GM21367 (cell line): ENCODE data around the gene CCDC71L.

Experiments
- ATAC-seq: cut with Tn5 transposase; IDR thresholded peaks from one replicate; pipeline ENCODE4 v1.9.1; 2021; ENCODE audit not compliant: unreplicated experiment

CCDC71L gene

GRCh38 chr7:106659166-106659962, 1.6 kb downstream of the CCDC71L start:
- no peak for ATAC-seq

- ATAC-seq: no peak
These were observed 2.4 kb downstream of the CCDC71L start for GRCh38 chr7:106658316-106659165.

GRCh38 chr7:106657085-106657991, 3.6 kb downstream of the CCDC71L start:
- ATAC-seq: no peak

GRCh38 chr7:106655703-106656498, 5.1 kb downstream of the CCDC71L start:
- no peak for ATAC-seq

GRCh38 chr7:106653488-106653887, 7.5 kb downstream of the CCDC71L start:
- ATAC-seq: no peak

- no peak for ATAC-seq
These were observed 8.0 kb downstream of the CCDC71L start for GRCh38 chr7:106652909-106653308.

- ATAC-seq: no peak
These were observed 8.9 kb downstream of the CCDC71L start for GRCh38 chr7:106652092-106652491.

- no peak for ATAC-seq
These were observed 14.7 kb downstream of the CCDC71L start for GRCh38 chr7:106646256-106646655.

- ATAC-seq: no peak
These were observed 16.0 kb downstream of the CCDC71L start for GRCh38 chr7:106644999-106645398.

GRCh38 chr7:106643216-106644000, 17.6 kb downstream of the CCDC71L start:
- ATAC-seq: no peak

GRCh38 chr7:106641416-106641815, 19.5 kb downstream of the CCDC71L start:
- ATAC-seq: no peak

- no peak for ATAC-seq
These were observed 20.4 kb downstream of the CCDC71L start for GRCh38 chr7:106640368-106641141.

- ATAC-seq: no peak
These were observed 21.3 kb downstream of the CCDC71L start for GRCh38 chr7:106639476-106640334.

- no peak for ATAC-seq
These were observed 25.5 kb downstream of the CCDC71L start for GRCh38 chr7:106635411-106635810.

GRCh38 chr7:106634958-106635357, 26.0 kb downstream of the CCDC71L start:
- ATAC-seq: no peak

GRCh38 chr7:106630648-106631047, 30.3 kb downstream of the CCDC71L start:
- no peak for ATAC-seq

- no peak for ATAC-seq
These were observed 31.4 kb downstream of the CCDC71L start for GRCh38 chr7:106629516-106629915.
